GM12878 (cell line): Measurements from ENCODE around the gene ADGRV1.
"Not testable (repeated sequence)": the region's sequence is repeated elsewhere in the genome, so short reads cannot be mapped to it uniquely, and the experiment has no call there.

Experiments used
- EZH2 ChIP-seq: IDR thresholded peaks from 2 replicates; pipeline ENCODE4 v1.6.1; 2012; ENCODE audit warnings: low read depth, mild to moderate bottlenecking, control low read depth, inconsistent platforms, low read length, borderline replicate concordance; ENCODE audit not compliant: control insufficient read depth
- NR2C1 ChIP-seq: fragments of 450-650 bp; IDR thresholded peaks from 2 replicates; pipeline ENCODE4 v1.6.1; 2017; ENCODE audit warnings: antibody characterized with exemption, mild to moderate bottlenecking, moderate library complexity
- POLR2AphosphoS2 ChIP-seq: IDR thresholded peaks from 2 replicates; pipeline ENCODE4 v1.6.1; 2011; ENCODE audit warnings: low read depth, mild to moderate bottlenecking, low read length, improper control_type of control experiment, moderate library complexity
- RELA ChIP-seq: fragments of 450-650 bp; IDR thresholded peaks from 2 replicates; pipeline ENCODE4 v1.8.0; 2014; ENCODE audit warnings: borderline replicate concordance; ENCODE audit not compliant: partially characterized antibody
- SMC3 ChIP-seq: IDR thresholded peaks from 2 replicates; pipeline ENCODE4 v1.6.1; 2011; ENCODE audit warnings: low read length, improper control_type of control experiment, borderline replicate concordance
- ZNF24 ChIP-seq: fragments of 450-650 bp; IDR thresholded peaks from 2 replicates; pipeline ENCODE4 v1.6.1; 2017; ENCODE audit warnings: antibody characterized with exemption, mild to moderate bottlenecking
- ZNF274 ChIP-seq: IDR thresholded peaks from one replicate; pipeline ENCODE4 v1.8.0; 2011; ENCODE audit not compliant: insufficient read length, insufficient read depth
- TF ChIP-seq, protein P1 (sequence below): fragments of 450-650 bp; IDR thresholded peaks from 2 replicates; pipeline ENCODE4 v1.6.1; 2017; ENCODE audit warnings: mild to moderate bottlenecking, low read depth, inconsistent platforms; ENCODE audit not compliant: poor library complexity, severe bottlenecking
- TF ChIP-seq, protein P2 (sequence below): fragments of 150-350 bp; IDR thresholded peaks from 2 replicates; pipeline ENCODE4 v1.6.1; 2016; ENCODE audit warnings: low read depth, low read length
- TF ChIP-seq, protein P3 (sequence below), 3 experiments: IDR thresholded peaks in 2 of 3; conservative IDR thresholded peaks in 1 of 3; 2 replicates each; pipeline ENCODE4 v1.5.1; 2011; ENCODE audit warnings: low read depth in 3 of 3, low read length in 3 of 3, mild to moderate bottlenecking in 3 of 3, control low read depth in 2 of 3, moderate library complexity in 2 of 3, inconsistent platforms in 1 of 3, mixed read lengths in 1 of 3; ENCODE audit not compliant: control insufficient read depth in 2 of 3, insufficient read depth in 1 of 3; ENCODE audit errors: extremely low read depth in 1 of 3

DNA sequence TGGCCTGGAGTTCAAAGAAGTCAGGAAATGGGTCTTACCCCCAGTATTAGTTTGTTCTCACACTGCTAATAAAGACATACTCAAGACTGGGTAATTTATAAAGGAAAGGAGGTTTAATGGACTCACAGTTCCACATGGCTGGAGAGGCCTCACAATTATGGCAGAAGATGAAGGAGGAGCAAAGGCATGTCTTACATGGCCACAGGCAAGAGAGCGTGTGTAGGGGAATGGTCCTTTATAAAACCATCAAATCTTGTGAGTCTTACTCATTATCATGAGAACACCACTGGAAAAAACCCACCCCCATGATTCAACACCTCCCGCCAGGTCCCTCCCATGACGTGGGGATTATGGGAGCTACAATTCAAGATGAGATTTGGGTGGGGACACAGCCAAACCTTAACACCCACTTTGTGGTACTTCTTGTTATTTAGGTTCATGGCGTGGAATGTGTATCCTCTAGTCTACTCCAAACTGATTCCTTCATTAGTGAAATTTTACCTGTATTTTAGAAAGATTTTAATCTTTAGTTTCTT lies 211.5 kb downstream of the ADGRV1 start:
- TF ChIP-seq, protein P1, sequence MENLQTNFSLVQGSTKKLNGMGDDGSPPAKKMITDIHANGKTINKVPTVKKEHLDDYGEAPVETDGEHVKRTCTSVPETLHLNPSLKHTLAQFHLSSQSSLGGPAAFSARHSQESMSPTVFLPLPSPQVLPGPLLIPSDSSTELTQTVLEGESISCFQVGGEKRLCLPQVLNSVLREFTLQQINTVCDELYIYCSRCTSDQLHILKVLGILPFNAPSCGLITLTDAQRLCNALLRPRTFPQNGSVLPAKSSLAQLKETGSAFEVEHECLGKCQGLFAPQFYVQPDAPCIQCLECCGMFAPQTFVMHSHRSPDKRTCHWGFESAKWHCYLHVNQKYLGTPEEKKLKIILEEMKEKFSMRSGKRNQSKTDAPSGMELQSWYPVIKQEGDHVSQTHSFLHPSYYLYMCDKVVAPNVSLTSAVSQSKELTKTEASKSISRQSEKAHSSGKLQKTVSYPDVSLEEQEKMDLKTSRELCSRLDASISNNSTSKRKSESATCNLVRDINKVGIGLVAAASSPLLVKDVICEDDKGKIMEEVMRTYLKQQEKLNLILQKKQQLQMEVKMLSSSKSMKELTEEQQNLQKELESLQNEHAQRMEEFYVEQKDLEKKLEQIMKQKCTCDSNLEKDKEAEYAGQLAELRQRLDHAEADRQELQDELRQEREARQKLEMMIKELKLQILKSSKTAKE: not testable (repeated sequence)
- TF ChIP-seq, protein P2, sequence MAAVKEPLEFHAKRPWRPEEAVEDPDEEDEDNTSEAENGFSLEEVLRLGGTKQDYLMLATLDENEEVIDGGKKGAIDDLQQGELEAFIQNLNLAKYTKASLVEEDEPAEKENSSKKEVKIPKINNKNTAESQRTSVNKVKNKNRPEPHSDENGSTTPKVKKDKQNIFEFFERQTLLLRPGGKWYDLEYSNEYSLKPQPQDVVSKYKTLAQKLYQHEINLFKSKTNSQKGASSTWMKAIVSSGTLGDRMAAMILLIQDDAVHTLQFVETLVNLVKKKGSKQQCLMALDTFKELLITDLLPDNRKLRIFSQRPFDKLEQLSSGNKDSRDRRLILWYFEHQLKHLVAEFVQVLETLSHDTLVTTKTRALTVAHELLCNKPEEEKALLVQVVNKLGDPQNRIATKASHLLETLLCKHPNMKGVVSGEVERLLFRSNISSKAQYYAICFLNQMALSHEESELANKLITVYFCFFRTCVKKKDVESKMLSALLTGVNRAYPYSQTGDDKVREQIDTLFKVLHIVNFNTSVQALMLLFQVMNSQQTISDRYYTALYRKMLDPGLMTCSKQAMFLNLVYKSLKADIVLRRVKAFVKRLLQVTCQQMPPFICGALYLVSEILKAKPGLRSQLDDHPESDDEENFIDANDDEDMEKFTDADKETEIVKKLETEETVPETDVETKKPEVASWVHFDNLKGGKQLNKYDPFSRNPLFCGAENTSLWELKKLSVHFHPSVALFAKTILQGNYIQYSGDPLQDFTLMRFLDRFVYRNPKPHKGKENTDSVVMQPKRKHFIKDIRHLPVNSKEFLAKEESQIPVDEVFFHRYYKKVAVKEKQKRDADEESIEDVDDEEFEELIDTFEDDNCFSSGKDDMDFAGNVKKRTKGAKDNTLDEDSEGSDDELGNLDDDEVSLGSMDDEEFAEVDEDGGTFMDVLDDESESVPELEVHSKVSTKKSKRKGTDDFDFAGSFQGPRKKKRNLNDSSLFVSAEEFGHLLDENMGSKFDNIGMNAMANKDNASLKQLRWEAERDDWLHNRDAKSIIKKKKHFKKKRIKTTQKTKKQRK: not testable (repeated sequence)
- TF ChIP-seq RELA, ZNF24, NR2C1, ZNF274, EZH2, POLR2AphosphoS2, SMC3: not testable (repeated sequence)
- TF ChIP-seq, protein P3, sequence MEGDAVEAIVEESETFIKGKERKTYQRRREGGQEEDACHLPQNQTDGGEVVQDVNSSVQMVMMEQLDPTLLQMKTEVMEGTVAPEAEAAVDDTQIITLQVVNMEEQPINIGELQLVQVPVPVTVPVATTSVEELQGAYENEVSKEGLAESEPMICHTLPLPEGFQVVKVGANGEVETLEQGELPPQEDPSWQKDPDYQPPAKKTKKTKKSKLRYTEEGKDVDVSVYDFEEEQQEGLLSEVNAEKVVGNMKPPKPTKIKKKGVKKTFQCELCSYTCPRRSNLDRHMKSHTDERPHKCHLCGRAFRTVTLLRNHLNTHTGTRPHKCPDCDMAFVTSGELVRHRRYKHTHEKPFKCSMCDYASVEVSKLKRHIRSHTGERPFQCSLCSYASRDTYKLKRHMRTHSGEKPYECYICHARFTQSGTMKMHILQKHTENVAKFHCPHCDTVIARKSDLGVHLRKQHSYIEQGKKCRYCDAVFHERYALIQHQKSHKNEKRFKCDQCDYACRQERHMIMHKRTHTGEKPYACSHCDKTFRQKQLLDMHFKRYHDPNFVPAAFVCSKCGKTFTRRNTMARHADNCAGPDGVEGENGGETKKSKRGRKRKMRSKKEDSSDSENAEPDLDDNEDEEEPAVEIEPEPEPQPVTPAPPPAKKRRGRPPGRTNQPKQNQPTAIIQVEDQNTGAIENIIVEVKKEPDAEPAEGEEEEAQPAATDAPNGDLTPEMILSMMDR (IDR thresholded peaks at IDR 0.05 in 2 of 3, conservative IDR thresholded peaks at IDR 0.05 in 1 of 3; ENCODE audit: control insufficient read depth in 2 of 3, extremely low read depth in 1 of 3, insufficient read depth in 1 of 3, low read depth in 3 of 3, low read length in 3 of 3): not testable (repeated sequence)
